Medulla oblongata (tissue), 1 donor: ENCODE results near the gene KRT3.

Experiments used
- DNase-seq: peaks from one replicate; pipeline ENCODE4 v3.0.0-alpha.2; 2015; ENCODE audit errors: extremely low spot score

KRT3 gene

DNA sequence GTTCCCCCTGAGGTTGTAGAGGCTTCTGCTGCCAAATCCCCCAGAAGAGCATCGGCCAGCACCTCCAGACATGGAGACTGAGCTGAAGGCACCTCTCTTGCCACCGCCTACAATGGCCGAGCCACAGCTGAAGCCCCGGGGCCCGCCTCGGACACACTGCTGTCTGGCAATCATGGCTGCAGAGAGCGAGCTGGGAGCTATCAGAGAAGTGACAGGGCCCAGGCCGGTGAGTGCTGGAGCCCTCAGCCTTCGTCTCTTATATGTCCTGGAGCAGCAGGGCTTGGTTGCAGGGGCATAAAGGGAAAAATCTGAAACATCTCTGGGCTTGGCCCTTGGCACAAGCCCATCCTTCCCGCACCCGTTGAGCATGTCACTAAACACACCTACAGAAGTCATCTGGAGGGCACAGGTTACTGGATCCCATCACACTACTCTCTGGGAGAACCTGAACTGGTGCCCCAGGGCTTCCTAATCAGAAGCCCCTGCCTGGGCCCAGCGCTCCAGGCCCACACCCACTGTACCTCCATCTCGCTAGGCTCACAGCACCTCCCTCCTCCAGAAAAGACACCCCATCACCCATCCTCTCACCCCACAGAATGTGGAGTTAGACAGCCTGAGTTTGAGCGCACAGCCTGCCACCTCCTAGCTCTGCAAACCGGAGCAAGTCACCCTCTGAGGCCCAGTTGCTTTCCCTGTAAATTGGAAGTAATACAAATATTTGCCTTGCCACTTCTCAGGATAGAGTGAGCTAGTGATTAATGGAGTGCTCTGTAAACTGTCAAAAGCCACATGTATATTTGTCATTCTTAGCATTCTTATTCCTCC, 18.2 kb upstream of the KRT3 start, which contains the start of gene KRT4:
KRT4 (minus strand) TSS at position 232 of the 825 bp plus-strand sequence; CDS start at position 174, 58 bp downstream.
- DNase-seq: no peak

DNA sequence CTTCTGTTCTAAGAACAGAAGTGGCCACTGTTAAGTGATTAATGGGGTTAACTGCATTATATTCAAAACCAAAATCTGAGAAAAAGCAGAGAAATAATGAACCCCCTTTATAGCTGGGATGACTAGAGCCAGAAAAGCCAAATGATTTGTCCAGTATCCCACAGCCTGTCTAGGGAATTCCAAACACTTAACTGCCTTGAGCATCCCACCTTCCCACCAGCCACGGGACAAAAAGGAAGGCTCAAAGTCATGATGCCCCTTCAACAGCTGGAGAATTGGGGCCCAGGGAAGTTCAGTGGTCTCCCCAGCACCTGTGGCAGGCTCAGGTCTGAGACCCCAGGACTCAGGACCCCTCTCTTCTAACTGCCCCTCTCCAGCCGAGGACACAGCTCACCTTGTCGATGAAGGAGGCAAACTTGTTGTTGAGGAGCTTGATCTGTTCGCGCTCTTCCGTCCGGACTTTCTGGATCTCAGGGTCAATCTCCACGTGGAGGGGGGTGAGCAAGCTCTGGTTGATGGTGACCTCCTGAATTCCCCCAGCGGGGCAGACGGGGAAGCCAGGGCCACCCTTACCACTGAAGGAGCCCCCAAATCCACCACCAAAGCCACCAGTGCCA, 17.4 kb upstream of the KRT3 start:
- no peak for DNase-seq

DNA sequence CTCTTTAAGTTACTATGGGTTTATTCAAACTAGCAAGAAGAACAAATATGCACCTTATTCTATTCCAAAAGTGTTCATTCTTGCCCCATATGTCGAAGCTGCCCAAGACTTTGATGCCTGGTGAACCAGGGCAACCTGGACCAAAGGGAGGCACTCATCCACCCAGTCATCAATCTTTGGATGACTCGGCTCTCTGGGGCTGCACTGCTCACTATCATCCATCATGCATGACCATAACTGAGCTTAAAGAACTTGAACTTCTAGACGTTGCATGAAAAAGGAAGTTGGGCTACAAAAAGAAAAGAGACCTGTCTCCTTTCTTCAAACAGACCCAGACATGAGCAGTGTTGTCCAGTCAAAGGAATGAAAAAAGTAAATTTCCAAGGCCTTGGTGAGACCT, 16.8 kb upstream of the KRT3 start:
- DNase-seq: no peak

DNA sequence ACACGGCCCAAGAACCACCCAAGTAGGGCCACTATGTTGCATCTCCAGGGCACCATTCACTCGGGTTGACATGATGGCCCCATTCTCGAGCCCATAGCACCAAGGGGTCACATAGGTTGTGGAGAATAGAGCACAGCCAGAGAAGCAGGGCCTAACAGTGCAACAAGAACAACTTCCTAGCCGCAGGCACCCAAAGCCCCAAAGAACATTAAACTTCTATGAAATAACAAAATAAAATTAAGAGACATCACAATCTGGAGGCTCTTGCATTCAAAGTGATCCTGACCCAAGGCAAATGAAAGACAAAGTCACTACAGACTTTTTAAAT, 16.1 kb upstream of the KRT3 start:
- DNase-seq: no peak

DNA sequence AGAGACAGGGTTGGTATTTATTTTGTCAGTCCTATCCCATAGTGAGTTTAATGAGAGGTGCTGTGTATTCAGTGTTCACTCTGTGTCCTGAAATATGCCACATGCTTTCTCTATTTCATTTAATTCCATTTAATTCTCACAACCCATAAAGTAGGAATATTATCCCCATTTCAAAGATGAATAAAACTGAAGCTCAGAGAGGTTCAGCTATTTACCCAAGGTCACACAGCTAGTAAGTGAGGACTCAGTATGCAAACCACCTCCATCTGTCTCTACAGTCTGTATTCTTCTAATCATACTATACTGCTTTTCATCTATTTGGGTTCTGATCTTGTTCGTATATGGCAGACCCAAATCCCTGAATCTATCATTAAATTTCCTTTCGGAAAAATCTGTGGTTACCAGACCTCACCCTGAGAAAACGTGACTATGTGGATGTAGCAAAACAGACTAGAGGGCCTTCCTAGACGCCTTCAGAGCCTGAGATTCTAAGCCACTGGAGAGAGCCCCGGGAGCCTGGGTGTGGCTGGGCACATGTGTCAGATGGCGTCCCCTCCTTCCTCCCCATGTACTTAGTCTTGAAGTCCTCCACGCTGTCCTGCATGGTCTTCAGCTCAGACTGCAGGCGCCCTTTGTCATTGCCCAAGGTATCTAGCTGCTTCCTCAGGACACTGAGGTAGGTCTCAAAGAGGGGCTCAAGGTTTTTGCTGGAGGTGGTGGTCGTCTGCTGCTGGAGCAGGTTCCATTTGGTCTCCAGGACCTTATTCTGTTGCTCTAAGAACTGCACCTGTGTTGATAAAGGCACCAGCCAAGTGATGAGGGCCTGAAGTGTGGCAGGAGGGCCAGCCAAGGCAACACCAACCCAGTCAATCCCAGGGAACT, 15.5 kb upstream of the KRT3 start:
- DNase-seq: no peak

DNA sequence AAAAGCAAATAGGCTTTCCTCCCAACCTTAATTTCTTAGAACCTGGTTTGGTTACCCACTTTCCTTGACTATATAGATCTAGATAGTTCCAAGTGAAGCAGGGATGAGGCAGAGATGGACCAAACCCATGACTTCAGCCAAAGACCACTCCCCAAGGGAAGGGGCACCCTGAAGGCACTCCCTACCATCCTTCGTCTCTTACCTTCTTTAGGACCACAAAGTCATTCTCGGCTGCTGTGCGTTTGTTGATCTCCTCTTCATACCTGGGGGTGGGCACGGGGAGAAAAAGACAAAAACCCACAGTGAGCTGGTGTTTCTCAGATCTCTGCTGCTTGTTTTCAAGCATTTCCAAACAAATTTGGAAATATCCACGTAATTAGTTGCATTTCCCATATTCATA, 14.6 kb upstream of the KRT3 start:
- DNase-seq: no peak

DNA sequence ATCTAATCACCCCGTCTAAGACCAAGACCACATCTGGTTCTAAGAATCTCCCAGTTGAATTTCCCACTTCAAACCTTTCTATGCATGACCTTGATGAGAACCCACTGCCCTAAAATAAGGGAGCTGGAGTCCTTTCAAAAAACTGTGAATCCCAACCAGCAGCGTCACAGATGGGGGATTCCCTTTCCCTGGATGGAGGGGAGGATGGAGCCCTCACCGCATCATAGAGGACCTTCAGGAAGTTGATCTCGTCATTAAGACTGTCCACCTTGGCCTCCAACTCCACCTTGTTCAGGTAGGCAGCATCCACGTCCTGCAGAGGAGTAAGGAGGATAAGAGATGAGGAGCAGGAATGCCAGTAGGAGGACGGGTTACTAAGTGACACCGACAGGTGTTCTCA, 13.2 kb upstream of the KRT3 start:
- no peak for DNase-seq

DNA sequence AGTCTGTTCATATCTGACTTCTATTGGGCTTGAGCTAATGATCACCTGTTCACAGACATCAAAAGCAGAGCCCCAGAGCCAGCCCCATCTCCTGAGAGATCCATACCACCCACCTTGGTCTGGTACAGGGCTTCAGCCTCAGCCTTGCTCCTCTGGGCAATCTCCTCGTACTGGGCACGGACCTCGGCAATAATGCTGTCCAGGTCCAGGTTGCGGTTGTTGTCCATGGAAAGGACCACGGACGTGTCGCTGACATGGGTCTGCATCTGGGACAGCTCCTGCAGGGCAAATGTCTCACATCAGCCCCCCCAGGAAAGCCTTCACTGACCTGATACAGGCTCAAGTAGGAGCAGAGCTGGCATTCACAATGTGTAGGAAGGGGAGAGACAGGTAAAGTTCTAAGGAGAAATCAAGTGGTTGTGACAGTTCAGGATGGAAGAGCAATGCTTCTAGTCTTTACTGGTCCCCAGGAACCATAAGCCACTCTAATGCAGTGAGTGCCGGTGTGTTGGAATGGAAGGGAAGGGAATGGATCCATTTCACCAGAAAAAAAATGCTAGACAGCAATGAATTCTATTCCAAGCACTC, 12.8 kb upstream of the KRT3 start:
- no peak for DNase-seq

DNA sequence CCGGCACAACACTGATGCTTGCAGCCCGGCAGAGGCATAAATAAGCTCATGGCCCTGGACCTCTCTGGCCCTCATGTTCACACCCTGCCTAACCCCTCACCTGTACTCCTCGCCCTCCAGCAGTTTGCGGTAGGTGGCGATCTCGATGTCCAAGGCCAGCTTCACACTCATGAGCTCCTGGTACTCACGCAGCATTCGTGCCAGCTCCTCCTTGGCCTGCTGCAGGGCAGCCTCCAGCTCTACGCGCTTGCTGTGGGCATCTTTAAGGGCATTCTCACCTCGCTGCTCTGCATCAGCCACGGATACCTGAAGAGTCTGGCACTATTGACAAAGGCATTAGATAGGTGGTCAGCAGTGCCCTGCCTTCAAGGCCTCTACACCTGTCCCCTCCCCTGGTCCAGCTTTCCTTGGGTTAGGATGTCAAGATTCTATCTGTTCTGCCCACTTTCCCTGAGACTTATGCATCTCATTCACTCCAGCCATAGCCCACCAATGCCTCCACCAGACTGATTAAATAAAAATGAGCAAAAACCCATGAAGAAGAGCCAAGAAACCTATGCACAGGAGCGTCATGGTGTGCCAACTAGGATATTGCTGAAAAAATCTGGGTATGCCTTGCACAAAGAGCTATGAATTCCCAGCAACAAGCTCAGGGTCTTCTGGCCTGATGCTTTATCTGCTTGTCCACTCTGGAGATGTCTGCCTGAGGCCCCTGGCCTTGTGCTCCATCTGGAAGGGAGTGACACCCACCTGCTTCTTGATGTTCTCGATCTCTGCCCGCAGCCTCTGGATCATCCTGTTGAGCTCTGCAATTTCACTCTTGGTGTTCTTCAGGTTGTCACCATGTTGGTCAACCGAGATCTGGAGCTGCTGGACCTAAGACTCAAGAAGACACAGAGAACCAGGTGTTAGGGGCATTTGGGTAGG, 11.9 kb upstream of the KRT3 start:
- DNase-seq: no peak

DNA sequence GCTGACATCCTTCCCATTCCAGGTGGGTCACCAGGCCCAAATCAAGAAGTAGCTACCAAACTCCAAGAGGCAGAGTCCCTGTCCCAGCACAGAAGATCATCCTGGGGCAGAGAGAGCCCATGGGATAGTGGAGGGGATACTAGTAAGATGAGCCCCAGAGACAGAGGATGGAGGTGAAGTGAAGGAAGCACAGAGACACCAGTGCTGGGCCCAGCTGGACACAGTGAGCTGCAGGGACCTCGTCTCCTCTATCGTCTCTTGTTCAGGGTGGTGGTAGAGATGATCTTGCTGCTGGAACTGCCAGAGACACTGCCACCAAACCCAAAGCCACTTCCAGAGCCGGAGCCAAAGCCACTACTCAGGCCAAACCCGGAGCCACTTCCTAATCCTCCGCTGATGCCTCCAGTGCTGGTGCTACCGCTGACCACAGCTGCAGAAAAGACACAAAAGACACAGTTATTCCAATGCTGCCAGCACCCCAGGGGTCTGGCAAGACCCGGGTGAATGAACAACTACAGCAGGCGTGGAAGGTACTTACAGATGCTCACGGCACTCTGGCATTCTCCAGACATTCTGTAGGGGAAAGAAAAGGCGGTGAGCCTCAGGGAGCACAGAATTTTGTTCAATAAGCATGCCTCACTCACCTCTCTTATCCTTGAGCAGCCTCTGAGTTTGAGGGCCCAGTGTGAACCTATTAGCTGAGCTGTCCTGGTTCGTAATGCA, 11.1 kb upstream of the KRT3 start:
- DNase-seq: no peak

DNA sequence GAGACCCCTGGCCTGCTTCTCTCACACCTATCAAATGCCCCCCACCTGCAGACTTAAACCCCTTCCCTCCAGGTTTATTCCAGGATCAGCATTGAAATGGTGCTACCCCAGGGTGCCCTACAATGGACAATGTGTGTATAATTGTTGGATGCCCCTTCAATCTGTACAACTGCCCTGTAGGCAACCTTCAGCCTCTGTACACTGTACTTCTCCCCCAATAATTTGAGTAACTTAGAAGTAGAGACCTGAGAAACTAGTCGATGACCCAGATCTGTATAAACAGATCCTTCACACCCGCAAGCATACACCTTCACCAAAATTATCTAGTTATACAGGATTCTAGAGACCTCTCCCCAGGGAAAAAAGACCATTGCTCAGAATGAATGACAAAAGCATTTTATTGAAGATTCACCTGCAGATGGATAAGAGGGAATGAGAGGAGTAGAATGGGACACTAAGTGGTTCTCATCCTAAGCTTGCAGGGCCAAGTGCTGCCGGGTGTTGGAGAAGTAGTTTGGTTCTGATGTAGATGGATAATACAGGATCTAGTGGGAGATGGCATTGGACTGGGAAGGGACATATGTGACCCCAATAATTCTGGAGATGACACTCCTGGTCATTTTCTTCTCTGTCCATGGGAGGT, 10.4 kb upstream of the KRT3 start:
- DNase-seq: no peak

DNA sequence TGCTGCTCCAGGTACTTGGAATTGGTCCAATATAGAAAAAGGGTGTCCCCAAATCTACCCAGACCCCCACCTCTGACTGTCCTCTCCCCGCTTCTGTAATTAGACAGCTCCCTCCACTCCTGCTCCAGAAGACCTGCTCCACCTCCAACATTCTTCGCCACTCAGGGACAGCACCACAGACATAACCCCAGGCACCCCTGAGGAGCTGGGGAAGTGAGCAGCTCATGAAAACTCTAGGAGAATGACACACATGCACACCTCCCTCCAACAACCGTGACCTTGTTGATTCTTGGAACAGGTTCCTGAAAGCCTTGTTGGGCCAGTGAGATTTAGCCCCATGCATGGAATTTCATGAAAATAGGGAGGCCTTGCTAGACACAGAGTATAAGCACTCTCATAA, 9.8 kb upstream of the KRT3 start:
- DNase-seq: no peak

DNA sequence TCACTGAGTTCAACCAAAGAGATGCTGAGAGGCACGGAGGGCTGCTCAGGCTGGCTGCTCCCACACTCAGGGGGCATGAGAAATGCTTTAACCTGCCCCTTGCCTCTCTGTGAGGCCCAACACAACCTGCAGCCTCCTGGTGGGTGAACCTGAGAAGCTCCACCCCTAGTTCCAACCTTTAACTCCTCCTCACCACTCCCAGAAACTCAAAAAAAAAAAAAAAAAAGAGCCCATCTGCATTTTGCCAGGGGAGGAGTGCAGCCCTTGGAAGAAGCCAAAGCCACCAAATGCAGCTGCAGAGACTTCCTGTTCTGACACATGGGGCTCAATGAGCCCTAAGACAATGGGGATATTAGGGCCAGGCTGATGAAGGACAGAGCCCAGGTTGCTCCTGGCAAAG, 9.1 kb upstream of the KRT3 start:
- DNase-seq: no peak

DNA sequence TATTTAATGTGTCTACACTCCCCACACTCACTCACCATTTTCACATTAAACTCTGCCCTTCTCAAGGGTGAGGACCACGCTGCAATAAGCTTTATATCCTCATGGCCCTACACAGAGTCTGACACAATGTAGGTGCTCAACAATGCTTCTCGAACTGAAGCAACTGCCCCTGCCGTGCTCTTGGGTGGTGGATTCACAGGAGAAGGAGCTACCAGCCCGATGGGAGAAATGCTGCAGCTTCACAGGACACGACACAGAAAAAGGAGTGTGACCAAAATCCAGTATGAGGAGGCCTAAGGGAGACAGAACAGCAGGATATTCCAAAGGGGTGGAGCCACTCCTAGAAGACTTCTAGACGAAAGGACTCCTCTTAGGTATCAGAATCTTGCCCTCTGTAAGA, 6.5 kb upstream of the KRT3 start:
- DNase-seq: no peak

DNA sequence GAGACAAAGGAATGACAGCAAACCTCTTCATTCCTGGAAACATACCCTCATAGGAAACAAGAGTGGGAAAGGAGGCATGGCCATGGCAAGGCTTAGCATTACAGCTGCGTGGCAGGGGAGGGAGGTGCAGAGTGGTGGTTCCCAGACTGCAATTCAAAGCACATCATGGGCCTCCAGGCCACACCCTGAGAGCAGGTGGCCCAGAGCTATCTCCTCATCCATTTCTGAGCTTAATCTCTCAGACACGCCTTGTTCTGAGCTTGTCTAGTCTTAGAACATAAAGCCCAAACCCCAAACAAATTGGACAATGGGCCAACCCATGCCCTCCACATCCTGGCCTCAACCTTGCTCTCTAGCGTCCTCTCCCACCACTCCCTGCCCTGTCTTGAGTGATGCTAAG, 5.9 kb upstream of the KRT3 start:
- DNase-seq: no peak

DNA sequence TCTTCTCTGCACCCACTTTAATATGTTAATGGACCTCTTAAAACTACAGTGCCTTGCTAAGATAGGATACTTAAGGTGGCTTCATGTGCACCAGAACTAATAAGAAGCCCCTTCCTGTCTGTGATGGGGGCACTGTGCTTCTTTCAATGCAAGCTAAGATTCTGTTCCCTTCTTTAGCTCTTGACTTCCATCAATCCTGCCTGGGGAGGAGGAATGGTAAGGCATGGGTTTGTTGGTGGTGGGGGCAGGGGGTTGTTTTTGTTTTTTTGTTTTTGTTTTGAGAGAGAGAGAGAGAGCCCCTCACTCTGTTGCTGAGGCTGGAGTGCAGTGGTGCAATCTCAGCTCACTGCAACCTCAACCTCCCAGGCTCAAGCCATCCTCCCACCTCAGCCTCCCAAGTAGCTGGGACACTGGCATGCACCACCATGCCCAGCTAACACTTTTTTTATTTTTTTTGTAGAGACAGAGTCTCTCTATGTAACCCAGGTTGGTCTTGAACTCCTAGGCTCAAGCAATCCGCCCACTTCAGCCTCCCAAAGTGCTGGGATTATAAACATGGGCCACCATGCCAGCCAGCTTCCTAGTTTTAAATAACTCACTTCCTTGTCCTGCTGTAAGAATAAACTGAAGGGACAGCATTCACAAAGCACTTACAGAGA, 4.5 kb upstream of the KRT3 start:
- no peak for DNase-seq

DNA sequence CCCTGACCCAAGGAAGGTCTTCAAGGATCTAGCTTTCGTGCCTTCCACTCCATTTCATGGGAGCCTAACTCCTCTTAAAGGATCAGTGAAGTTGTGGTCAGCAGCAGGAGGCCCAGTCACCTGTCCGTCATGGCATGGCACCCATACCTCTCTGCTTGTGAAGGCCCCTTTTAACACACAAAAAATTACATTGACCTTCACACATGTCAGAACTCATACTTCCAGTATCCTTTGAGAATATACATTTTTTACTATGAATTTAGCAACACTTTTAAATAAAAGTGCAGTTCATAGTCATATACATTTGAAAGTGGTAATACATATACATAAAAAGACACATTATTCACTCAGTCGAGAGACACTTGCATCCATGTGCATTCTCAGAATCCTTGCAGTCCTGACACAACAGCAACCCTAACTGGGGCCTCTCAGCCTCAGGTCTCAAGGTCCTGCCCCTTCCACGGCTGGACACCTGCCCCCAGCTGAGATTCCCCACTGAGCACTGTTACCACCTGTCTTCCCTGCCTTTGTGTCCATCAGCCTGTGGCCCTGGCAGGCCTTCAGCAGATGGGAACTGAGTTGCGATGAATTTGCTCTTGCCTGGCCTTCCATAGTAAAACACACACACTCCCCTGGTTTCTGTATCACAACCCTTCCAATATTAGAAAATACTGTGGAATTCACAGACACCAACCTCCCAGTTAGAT, 3.7 kb upstream of the KRT3 start:
- no peak for DNase-seq

DNA sequence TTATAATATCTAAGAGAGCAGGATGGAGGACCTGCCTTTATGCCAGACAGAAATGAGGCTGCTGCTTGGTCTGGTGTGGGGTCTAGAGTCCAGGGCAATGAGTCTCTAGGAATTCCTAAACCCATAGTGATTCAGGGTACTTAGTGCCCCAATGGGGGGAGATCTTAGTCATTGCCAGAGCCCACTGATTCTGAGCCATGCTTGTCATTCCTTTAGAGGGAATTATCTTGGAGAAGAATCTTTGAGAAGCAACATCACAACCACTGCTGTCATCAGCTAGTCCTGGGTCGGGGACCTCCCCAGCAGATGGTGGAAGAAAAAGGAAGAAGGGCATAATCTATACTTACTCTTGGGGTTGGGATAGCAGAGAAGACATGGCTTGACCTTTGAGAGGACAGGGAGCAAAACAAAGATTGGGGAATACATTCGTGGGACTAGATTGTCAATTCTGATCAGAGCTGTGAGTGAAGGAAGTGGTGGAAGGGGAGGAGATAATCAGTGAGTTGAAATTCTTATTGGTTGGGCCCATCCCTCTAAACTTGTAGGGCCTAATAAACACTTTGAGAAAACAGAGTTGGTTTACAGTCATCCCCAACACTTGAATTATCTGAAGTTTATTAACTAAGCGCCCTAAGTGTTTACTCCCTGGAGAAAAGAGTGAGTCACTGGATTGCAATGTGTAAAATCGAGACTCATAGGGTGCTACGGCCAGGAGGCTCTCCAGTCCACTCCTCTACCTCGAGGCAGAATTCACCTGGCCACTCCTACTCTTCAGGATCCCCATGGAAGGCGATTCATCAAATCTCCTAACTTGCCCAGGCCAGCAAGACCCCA, 3.0 kb upstream of the KRT3 start:
- DNase-seq: no peak
